IPS-18a (cell line): Measurements from ENCODE around the gene IGSF9B.

Source experiments
- H3K27ac ChIP-seq: one replicate; pipeline ENCODE4 v1.5.1; 2013; ENCODE audit warnings: low read length
- H3K27me3 ChIP-seq: one replicate; pipeline ENCODE4 v1.6.1; 2013; ENCODE audit warnings: mild to moderate bottlenecking, low read length; ENCODE audit not compliant: control insufficient read depth, insufficient read depth
- H3K36me3 ChIP-seq: one replicate; pipeline ENCODE4 v1.6.1; 2013; ENCODE audit warnings: low read depth, low read length; ENCODE audit not compliant: control insufficient read depth
- H3K4me1 ChIP-seq: one replicate; pipeline ENCODE4 v1.6.1; 2013; ENCODE audit warnings: low read depth, low read length; ENCODE audit not compliant: control insufficient read depth
- H3K4me3 ChIP-seq: one replicate; pipeline ENCODE4 v1.5.1; 2013; ENCODE audit warnings: low read length
- H3K9ac ChIP-seq: one replicate; pipeline ENCODE4 v1.6.1; 2013; ENCODE audit warnings: mild to moderate bottlenecking, low read length, moderate library complexity
- H3K9me3 ChIP-seq: one replicate; pipeline ENCODE4 v1.6.1; 2013; ENCODE audit warnings: low read depth, low read length; ENCODE audit not compliant: control insufficient read depth

IGSF9B gene

GRCh38 chr11:133966921-133967598, 10.3 kb upstream of the IGSF9B start:
- Histone ChIP-seq H3K27ac (no peak overlapping the region), H3K4me3 (no peak overlapping the region), H3K4me1 (no peaks in the 10 kb centered on the region), H3K9ac (no peak overlapping the region), H3K27me3 (peaks cover 13% of the 10 kb centered on the region), H3K9me3 (no peaks in the 10 kb centered on the region), H3K36me3 (no peaks in the 10 kb centered on the region)

GRCh38 chr11:133966172-133966651, 9.4 kb upstream of the IGSF9B start:
- Histone ChIP-seq H3K27me3 (peaks cover 13% of the 10 kb centered on the region), H3K27ac (no peak overlapping the region), H3K36me3 (no peaks in the 10 kb centered on the region), H3K9me3 (no peaks in the 10 kb centered on the region), H3K4me3 (no peak overlapping the region), H3K9ac (no peak overlapping the region), H3K4me1 (no peaks in the 10 kb centered on the region)

- Histone ChIP-seq H3K27ac (no peak overlapping the region), H3K4me1 (no peaks in the 10 kb centered on the region), H3K27me3 (peaks cover 13% of the 10 kb centered on the region), H3K36me3 (no peaks in the 10 kb centered on the region), H3K9ac (no peak overlapping the region), H3K9me3 (no peaks in the 10 kb centered on the region), H3K4me3 (no peak overlapping the region)
Observed at GRCh38 chr11:133965031-133965601, 8.3 kb upstream of the IGSF9B start.

GRCh38 chr11:133964356-133964755, 7.6 kb upstream of the IGSF9B start:
- no peak overlapping the region for H3K9ac ChIP-seq
- peaks cover 9% of the 10 kb centered on the region for H3K27me3 ChIP-seq
- H3K4me1 ChIP-seq = no peaks in the 10 kb centered on the region
- no peak overlapping the region for H3K27ac ChIP-seq
- H3K36me3 ChIP-seq = no peaks in the 10 kb centered on the region
- H3K9me3 ChIP-seq = no peaks in the 10 kb centered on the region
- H3K4me3 ChIP-seq = no peak overlapping the region

GRCh38 chr11:133961890-133962289, 5.1 kb upstream of the IGSF9B start:
- no peaks in the 10 kb centered on the region for H3K36me3 ChIP-seq
- no peak overlapping the region for H3K27ac ChIP-seq
- no peak overlapping the region for H3K4me3 ChIP-seq
- no peak overlapping the region for H3K9ac ChIP-seq
- no peaks in the 10 kb centered on the region for H3K9me3 ChIP-seq
- H3K4me1 ChIP-seq = peaks cover 10% of the 10 kb centered on the region
- peaks cover 29% of the 10 kb centered on the region for H3K27me3 ChIP-seq

GRCh38 chr11:133957900-133958299, 1.1 kb upstream of the IGSF9B start:
- H3K27me3 ChIP-seq = peaks cover 45% of the 10 kb centered on the region
- H3K27ac ChIP-seq = no peak overlapping the region
- H3K9ac ChIP-seq = no peak overlapping the region
- peaks cover 18% of the 10 kb centered on the region for H3K4me1 ChIP-seq
- H3K4me3 ChIP-seq = peak overlapping the region; percentile 95
- no peaks in the 10 kb centered on the region for H3K9me3 ChIP-seq
- no peaks in the 10 kb centered on the region for H3K36me3 ChIP-seq

GRCh38 chr11:133955945-133956421, 785 bp downstream of the IGSF9B start:
- H3K36me3 ChIP-seq = no peaks in the 10 kb centered on the region
- H3K4me3 ChIP-seq = peak overlapping the region; percentile 95
- no peaks in the 10 kb centered on the region for H3K9me3 ChIP-seq
- H3K27me3 ChIP-seq = peaks cover 45% of the 10 kb centered on the region
- H3K9ac ChIP-seq = no peak overlapping the region
- H3K27ac ChIP-seq = no peak overlapping the region
- H3K4me1 ChIP-seq = peaks cover 35% of the 10 kb centered on the region

GRCh38 chr11:133955081-133955891, 1.5 kb downstream of the IGSF9B start:
- Histone ChIP-seq H3K4me3 (peak overlapping the region; percentile 56), H3K4me1 (peaks cover 42% of the 10 kb centered on the region), H3K27me3 (peaks cover 45% of the 10 kb centered on the region)

GRCh38 chr11:133953999-133954398, 2.8 kb downstream of the IGSF9B start:
- peaks cover 50% of the 10 kb centered on the region for H3K4me1 ChIP-seq
- no peaks in the 10 kb centered on the region for H3K36me3 ChIP-seq
- no peak overlapping the region for H3K9ac ChIP-seq
- H3K4me3 ChIP-seq = no peak overlapping the region
- no peak overlapping the region for H3K27ac ChIP-seq
- H3K27me3 ChIP-seq = peaks cover 40% of the 10 kb centered on the region
- H3K9me3 ChIP-seq = no peaks in the 10 kb centered on the region

More at GRCh38 chr11:133955081-133955891, 1.5 kb downstream of the IGSF9B start:
- Histone ChIP-seq H3K36me3 (no peaks in the 10 kb centered on the region), H3K9me3 (no peaks in the 10 kb centered on the region), H3K27ac (no peak overlapping the region), H3K9ac (no peak overlapping the region)

GRCh38 chr11:133953547-133953946, 3.2 kb downstream of the IGSF9B start:
- peaks cover 36% of the 10 kb centered on the region for H3K27me3 ChIP-seq
- no peaks in the 10 kb centered on the region for H3K9me3 ChIP-seq
- H3K36me3 ChIP-seq = no peaks in the 10 kb centered on the region
- H3K27ac ChIP-seq = no peak overlapping the region
- H3K9ac ChIP-seq = no peak overlapping the region
- H3K4me3 ChIP-seq = no peak overlapping the region
- H3K4me1 ChIP-seq = peaks cover 54% of the 10 kb centered on the region
